Skeletal muscle satellite cell (primary cell): ENCODE measurements around the gene GADD45G.

Source experiments
- H3K27me3 ChIP-seq: 2 replicates; pipeline ENCODE4 v1.7.0; 2013; ENCODE audit warnings: low read length; ENCODE audit not compliant: control insufficient read depth, insufficient read depth
- H3K36me3 ChIP-seq: 2 replicates; pipeline ENCODE4 v1.7.0; 2013; ENCODE audit warnings: mild to moderate bottlenecking, control low read depth, low read length; ENCODE audit not compliant: insufficient read depth
- H3K4me1 ChIP-seq: 2 replicates; pipeline ENCODE4 v1.7.0; 2013; ENCODE audit warnings: low read length; ENCODE audit not compliant: control insufficient read depth, insufficient read depth
- H3K4me2 ChIP-seq: 2 replicates; pipeline ENCODE4 v1.7.0; 2013; ENCODE audit warnings: mild to moderate bottlenecking, low read length
- H3K4me3 ChIP-seq: 2 replicates; pipeline ENCODE4 v1.7.0; 2013; ENCODE audit warnings: low read length
- H3K9ac ChIP-seq: 2 replicates; pipeline ENCODE4 v1.7.0; 2013; ENCODE audit warnings: mild to moderate bottlenecking, low read depth, low read length, moderate library complexity
- H3K9me3 ChIP-seq: replicated peaks from 2 replicates; pipeline ENCODE4 v1.7.0; 2013; ENCODE audit warnings: mild to moderate bottlenecking, control low read depth, low read length

The GADD45G gene

DNA sequence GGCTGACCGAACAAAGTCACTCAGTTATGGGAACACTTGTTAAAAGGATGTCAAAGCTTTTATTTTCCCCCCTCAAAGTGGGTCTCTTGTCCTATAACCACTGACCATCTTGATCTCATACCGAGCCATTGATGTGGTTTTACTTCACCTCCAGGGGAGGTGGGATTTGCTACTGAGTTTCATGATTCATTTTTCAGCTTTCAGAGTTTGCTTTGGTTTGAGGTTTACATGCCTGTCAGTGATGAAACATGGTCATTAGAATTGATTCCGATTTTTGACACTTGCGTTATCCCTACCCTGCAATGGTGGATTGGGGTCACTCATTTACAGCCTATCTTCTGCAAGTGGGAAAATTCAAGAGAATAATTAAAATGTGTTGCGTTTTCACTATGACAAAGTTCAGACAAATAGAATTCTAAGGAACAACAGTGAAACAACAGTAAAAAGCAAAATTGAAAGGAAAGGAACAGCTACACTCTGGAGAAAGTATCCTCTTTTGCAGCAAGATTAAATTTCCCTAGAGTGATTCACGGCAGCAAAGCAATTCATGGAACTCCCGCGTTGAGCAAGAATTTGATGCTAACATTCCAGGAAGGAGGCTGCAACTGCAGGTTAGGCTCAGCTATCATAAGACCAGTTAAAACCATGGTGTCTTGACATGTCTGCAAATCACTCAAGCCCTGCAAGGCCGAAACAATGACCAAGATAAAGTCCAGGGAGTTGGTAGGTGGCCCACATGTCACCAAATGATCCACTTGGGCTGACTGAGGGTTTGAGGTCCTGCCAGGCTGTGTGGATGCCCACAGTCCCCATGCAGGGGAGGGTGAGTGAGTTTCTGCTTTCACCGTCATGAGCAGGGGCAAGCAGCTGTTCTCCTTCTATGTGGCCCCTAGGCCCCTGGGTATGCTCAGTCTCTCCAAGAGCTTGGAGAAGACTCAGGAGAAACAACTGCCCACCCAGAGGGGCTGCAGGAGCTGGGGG is 9.4 kb downstream of the GADD45G start:
- Histone ChIP-seq H3K4me3 (no peak overlapping the region), H3K9me3 (no peaks in the 10 kb centered on the region), H3K4me1 (no peaks in the 10 kb centered on the region), H3K36me3 (no peaks in the 10 kb centered on the region), H3K9ac (no peak overlapping the region), H3K27me3 (peaks cover 4% of the 10 kb centered on the region), H3K4me2 (no peak overlapping the region)

GRCh38 chr9:89615661-89616060 is 10.8 kb downstream of the GADD45G start:
- H3K9me3 ChIP-seq: no peaks in the 10 kb centered on the region
- H3K27me3 ChIP-seq: peaks cover 2% of the 10 kb centered on the region

DNA sequence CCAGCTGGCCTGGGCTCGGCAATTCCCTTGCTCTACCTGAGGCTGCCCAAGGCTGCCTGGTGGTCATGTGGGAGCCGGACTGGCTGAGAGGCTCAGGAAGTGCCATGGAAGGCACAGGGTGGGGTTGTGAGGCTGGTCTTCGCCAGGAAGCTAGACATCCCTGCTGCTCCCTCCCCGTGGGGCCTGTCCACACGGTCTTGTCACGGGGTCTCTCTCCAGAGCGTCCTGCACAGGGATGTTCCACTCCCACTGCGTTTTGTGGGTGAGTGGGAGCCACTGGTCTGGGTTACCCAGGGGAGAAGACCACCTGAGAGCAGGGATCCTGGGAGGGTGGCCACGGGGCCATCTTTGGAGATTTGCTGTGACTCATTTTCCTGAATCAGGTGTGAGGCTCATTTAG is 11.6 kb downstream of the GADD45G start:
- no peaks in the 10 kb centered on the region for H3K4me1 ChIP-seq
- H3K36me3 ChIP-seq: no peaks in the 10 kb centered on the region
- no peaks in the 10 kb centered on the region for H3K9me3 ChIP-seq
- no peak overlapping the region for H3K4me3 ChIP-seq
- H3K9ac ChIP-seq: no peak overlapping the region
- H3K4me2 ChIP-seq: no peak overlapping the region
- H3K27me3 ChIP-seq: peaks cover 2% of the 10 kb centered on the region

More at GRCh38 chr9:89615661-89616060, 10.8 kb downstream of the GADD45G start:
- Histone ChIP-seq H3K36me3 (no peaks in the 10 kb centered on the region), H3K9ac (no peak overlapping the region), H3K4me2 (no peak overlapping the region), H3K4me3 (no peak overlapping the region), H3K4me1 (no peaks in the 10 kb centered on the region)

DNA sequence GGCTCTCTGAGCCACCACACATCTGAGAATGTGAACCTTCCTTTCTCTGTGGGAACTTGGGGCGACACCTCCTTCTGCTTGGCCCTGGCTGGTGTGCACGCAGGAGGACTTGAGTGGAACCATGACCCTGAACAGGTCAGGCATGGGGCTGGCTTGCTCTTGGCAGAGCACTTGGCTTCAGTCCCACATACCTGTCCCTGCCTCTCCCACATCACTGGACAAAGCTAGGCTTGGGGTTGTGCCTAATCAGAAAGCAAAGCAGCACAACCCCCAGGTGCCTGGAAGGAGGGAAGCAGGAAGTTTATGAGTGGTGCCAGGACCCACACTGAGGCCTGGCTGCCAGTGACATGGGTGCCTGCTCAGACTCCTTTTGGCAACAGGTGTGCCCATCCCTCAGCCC is 13.2 kb downstream of the GADD45G start:
- Histone ChIP-seq H3K4me3 (no peak overlapping the region), H3K4me2 (no peak overlapping the region), H3K4me1 (no peaks in the 10 kb centered on the region), H3K9ac (no peak overlapping the region), H3K9me3 (no peaks in the 10 kb centered on the region), H3K36me3 (no peaks in the 10 kb centered on the region), H3K27me3 (peaks cover 14% of the 10 kb centered on the region)

- Histone ChIP-seq H3K4me1 (no peaks in the 10 kb centered on the region), H3K36me3 (no peaks in the 10 kb centered on the region), H3K27me3 (peaks cover 25% of the 10 kb centered on the region), H3K4me2 (no peak overlapping the region), H3K9me3 (no peaks in the 10 kb centered on the region), H3K4me3 (no peak overlapping the region), H3K9ac (no peak overlapping the region)
Measured at GRCh38 chr9:89619019-89619418, 14.2 kb downstream of the GADD45G start.

DNA sequence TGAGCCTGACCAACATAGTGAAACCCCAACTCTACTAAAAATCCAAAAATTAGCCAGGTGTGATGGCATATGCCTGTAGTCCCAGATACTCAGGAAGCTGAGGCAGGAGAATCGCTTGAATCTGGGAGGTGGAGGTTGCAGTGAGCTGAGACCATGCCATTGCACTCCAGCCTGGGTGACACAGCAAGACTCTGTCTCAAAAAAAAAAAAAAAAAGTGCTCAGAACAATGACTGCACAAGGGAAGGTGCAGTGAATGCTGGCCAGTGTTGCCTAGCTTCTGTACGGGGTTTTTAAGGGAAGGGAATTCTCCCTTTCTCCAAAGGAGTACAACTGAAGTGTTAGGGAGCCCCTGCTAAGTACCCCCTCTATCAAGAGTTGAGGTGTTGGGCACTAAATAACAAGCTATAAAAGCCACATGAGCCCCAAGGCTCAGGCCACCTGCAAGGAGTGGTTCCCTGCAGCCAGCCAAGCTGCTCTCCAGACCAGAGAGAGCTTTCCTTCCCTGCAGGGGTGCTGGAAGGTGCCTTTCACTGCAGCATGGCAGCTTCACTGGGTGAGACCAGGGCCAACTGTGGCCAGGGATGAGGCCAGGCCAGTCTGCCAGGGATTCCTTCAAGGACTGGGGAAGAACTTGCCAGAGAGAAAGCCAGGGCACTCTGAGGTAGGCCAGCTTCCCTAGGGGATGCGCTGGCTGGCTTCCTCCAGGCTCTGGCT is 14.8 kb downstream of the GADD45G start:
- Histone ChIP-seq H3K9me3 (no peaks in the 10 kb centered on the region), H3K36me3 (no peaks in the 10 kb centered on the region), H3K4me2 (no peak overlapping the region), H3K9ac (no peak overlapping the region), H3K4me1 (no peaks in the 10 kb centered on the region), H3K4me3 (no peak overlapping the region), H3K27me3 (peaks cover 30% of the 10 kb centered on the region)

- Histone ChIP-seq H3K9me3 (no peaks in the 10 kb centered on the region), H3K4me3 (no peak overlapping the region), H3K4me1 (no peaks in the 10 kb centered on the region), H3K9ac (no peak overlapping the region), H3K4me2 (no peak overlapping the region), H3K27me3 (peaks cover 30% of the 10 kb centered on the region), H3K36me3 (no peaks in the 10 kb centered on the region)
Measured at GRCh38 chr9:89621031-89621430, 16.2 kb downstream of the GADD45G start.

GRCh38 chr9:89621676-89622075 is 16.9 kb downstream of the GADD45G start:
- Histone ChIP-seq H3K4me1 (no peaks in the 10 kb centered on the region), H3K36me3 (no peaks in the 10 kb centered on the region), H3K4me2 (no peak overlapping the region), H3K4me3 (no peak overlapping the region), H3K9me3 (no peaks in the 10 kb centered on the region), H3K27me3 (peaks cover 32% of the 10 kb centered on the region), H3K9ac (no peak overlapping the region)

GRCh38 chr9:89622933-89623861 is 18.4 kb downstream of the GADD45G start:
- no peak overlapping the region for H3K9ac ChIP-seq
- H3K9me3 ChIP-seq: no peaks in the 10 kb centered on the region
- H3K27me3 ChIP-seq: peaks cover 32% of the 10 kb centered on the region
- no peak overlapping the region for H3K4me2 ChIP-seq
- no peak overlapping the region for H3K4me3 ChIP-seq
- H3K36me3 ChIP-seq: no peaks in the 10 kb centered on the region
- no peaks in the 10 kb centered on the region for H3K4me1 ChIP-seq

DNA sequence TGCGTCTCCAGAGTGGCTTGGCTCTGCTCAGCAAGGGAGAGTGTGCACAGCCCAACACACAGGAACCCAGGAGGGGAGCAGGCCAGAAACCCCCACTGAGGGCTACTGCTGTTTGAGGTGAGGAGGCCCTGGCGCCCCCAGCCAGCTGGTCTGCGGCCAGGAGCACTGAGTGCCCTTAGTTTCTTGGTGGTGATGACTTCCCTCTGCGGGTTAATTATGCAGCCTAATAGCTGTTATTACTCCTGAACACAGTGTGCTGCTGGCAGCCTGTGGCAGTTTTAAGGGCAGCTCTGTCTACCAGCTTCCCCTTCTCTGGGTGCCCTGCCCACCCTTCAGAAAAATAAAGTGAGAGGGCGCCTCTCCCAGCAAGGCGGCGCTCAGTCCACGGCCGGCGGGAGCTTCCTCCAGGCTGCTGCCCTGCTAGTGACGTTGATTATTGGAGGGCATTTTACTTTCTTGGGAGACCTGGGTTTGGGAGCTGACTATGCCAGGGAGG is 19.2 kb downstream of the GADD45G start:
- Histone ChIP-seq H3K4me3 (no peak overlapping the region), H3K27me3 (peaks cover 32% of the 10 kb centered on the region), H3K9ac (no peak overlapping the region), H3K36me3 (no peaks in the 10 kb centered on the region), H3K4me2 (no peak overlapping the region), H3K4me1 (no peaks in the 10 kb centered on the region), H3K9me3 (no peaks in the 10 kb centered on the region)
